Epidermal melanocyte (primary cell): ENCODE data around the gene STRIT1.

ENCODE experiments used
- DNase-seq: peaks from one replicate; pipeline ENCODE4 v3.0.0; 2011; ENCODE audit warnings: low spot score; ENCODE audit not compliant: insufficient read length

Gene STRIT1

GRCh38 chr3:155293516-155293915 is at the start of gene STRIT1:
STRIT1 (minus strand) TSS chr3:155293683.
- no peak for DNase-seq

GRCh38 chr3:155342344-155342743 is 48.9 kb upstream of the STRIT1 start:
- DNase-seq: no peak

GRCh38 chr3:155339052-155339451 is 45.6 kb upstream of the STRIT1 start:
- DNase-seq: no peak

- DNase-seq: no peak
Observed at GRCh38 chr3:155335724-155336354, 42.4 kb upstream of the STRIT1 start.

- DNase-seq: no peak
Observed at GRCh38 chr3:155334914-155335723, 41.6 kb upstream of the STRIT1 start.

- no peak for DNase-seq
Observed at GRCh38 chr3:155334215-155334913, 40.9 kb upstream of the STRIT1 start.

GRCh38 chr3:155332716-155333115 is 39.2 kb upstream of the STRIT1 start:
- DNase-seq: no peak

GRCh38 chr3:155331078-155331477 is 37.6 kb upstream of the STRIT1 start:
- DNase-seq: no peak

GRCh38 chr3:155330370-155330769 is 36.9 kb upstream of the STRIT1 start:
- DNase-seq: no peak

GRCh38 chr3:155329513-155330048 is 36.1 kb upstream of the STRIT1 start:
- DNase-seq: no peak

- DNase-seq: no peak
Observed at GRCh38 chr3:155327871-155328270, 34.4 kb upstream of the STRIT1 start.

GRCh38 chr3:155327430-155327829 is 33.9 kb upstream of the STRIT1 start:
- DNase-seq: no peak

- no peak for DNase-seq
Observed at GRCh38 chr3:155326901-155327300, 33.4 kb upstream of the STRIT1 start.

- no peak for DNase-seq
Observed at GRCh38 chr3:155326244-155326643, 32.8 kb upstream of the STRIT1 start.

- DNase-seq: no peak
Observed at GRCh38 chr3:155325263-155325835, 31.9 kb upstream of the STRIT1 start.

GRCh38 chr3:155323063-155323666 is 29.7 kb upstream of the STRIT1 start:
- DNase-seq: peak; percentile 46

GRCh38 chr3:155321418-155321817 is 27.9 kb upstream of the STRIT1 start:
- DNase-seq: no peak

GRCh38 chr3:155320934-155321333 is 27.5 kb upstream of the STRIT1 start:
- no peak for DNase-seq

GRCh38 chr3:155318740-155319139 is 25.3 kb upstream of the STRIT1 start:
- no peak for DNase-seq

GRCh38 chr3:155317211-155317610 is 23.7 kb upstream of the STRIT1 start:
- no peak for DNase-seq

- DNase-seq: no peak
Observed at GRCh38 chr3:155316426-155316825, 22.9 kb upstream of the STRIT1 start.
